SKM-1 (cell line): ENCODE data around the gene JMJD1C.
"Not testable (repeated sequence)": the region's sequence is repeated elsewhere in the genome, so short reads cannot be mapped to it uniquely, and the experiment has no call there.

ENCODE experiments used
- DNase-seq: peaks from one replicate; lab custom pipeline; 2025; ENCODE audit not compliant: unreplicated experiment; lab: John Stamatoyannopoulos, UW

The JMJD1C gene

DNA sequence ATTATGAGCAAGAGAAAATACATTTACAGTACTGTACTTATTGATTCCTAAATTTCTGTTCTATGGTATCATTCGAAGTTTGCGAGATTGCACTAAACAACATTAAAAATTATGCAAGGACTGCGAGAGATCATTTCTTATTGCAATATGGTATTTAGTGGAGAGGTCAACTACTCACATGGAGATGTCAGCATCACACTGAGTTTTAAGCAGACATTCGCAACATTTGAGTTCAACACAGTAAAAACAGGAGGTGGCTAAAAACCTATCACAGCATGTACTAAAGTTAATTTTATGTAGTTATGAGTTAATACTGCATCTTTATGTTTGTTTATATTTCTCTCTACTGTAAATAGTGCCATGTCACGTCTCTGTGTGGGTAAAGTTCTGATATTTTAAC is 53.5 kb downstream of the JMJD1C start:
- no peak for DNase-seq

DNA sequence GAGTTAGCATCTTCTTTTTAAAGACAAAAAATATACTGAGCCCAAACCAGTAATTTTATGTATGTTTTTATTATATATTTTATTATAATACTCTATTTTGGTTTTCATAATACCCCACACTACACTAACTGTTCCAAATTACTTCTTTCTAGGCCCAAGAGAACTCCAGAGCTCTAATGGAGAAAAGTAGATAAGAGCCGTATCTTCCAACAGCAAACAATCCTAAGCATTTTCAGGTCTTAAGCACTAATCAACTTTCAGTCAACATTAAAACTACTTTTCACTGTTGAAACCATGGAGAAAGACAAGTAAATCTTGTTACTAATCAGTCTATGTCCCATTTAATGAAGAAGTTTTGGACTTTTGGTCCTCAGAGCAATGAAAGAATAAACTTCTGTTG is 55.1 kb downstream of the JMJD1C start:
- DNase-seq: no peak

DNA sequence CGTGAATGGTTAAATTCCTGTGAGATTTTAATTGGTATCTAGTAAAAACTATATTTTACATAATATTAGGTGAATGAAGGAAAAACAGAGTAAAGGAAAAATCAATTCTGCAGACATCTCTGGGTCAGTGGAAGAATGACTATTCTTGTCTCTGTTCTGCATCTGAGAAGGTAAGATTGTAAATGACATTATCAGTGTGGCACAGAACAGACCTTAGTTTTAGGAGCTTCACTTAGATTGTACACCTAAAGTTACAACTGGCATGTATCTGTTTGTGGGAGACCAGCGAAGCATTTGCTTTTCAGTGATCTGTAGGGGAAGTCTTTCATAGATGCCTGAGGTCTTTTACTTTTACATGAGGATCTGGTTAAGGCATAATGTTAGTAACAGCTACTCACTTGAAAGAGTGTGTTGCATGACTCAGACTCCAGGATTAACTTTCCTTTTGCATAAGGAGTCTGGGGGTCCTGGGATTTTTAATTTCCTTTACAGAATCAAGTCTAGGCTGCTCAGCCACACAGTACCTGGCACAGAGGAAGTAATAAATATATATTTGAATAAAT is 56.2 kb downstream of the JMJD1C start:
- DNase-seq: no peak

DNA sequence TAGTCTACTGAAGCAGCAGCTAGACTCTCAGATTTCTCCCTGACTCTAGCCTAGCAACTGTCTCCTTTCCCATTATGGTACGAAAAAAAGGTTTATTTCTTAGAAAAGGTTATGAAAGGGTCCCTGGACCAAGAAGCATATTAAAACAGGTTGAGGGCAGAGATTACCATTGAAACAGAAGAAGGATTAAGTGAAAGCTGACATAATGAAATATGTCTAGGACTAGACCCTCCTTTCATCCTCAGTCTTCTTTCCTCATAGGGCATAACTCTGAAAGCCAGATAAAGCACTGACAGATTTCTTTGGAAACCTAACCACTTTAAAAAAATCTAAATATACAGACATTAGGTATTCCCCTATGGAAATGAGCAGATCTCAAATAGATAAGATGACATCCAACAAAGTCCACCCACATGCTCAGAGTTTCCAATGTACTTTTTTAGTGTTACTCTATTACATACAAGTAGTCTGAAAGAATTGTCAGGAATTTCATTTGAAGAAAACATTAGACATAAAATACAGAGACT is 58.6 kb downstream of the JMJD1C start:
- DNase-seq: no peak

DNA sequence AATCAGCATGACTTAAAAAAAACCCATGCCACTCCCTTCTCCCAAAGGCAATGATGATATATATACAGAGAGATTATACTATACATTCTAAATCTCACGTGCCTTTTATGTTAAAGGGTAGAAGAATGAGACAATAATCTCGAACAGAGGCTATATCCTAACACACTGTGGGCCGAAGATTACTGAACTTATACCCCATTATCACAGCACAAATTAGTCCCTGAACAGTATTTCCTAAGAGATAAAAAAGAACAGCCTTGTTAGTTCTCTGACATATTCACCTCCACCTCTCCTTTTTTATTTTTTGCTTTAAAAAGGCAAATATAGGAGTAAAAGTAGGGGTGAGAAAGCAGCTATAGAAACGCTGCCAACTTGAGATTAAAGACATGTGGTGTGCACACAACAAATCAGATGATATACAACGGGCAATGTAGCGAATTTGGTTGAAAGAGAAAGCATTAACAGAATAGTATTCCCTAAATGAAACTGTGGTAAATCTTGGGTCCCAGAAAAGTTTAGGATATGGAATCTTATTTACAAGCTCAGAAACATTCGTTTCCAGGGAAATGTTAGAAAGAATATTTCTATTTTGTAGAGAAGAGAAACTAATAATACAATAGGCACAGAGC is 69.5 kb downstream of the JMJD1C start:
- no peak for DNase-seq

DNA sequence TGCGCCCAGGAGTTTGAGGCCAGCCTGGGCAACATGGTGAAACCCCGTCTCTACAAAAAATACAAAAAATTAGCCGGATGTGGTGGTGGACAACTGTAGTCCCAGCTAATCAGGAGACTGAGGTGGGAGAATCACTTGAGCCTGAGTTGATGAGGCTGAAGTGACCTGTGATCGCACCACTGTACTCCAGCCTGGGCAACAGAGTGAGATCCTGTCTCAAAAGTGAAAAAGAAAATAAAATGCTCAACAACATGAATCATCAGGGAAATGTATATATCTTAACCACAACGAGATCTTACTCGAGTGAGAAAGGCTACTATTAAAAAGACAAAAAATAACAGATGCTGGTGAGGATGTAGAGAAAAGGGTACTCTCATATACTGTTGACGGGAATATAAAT is 72.7 kb downstream of the JMJD1C start:
- DNase-seq: no peak

DNA sequence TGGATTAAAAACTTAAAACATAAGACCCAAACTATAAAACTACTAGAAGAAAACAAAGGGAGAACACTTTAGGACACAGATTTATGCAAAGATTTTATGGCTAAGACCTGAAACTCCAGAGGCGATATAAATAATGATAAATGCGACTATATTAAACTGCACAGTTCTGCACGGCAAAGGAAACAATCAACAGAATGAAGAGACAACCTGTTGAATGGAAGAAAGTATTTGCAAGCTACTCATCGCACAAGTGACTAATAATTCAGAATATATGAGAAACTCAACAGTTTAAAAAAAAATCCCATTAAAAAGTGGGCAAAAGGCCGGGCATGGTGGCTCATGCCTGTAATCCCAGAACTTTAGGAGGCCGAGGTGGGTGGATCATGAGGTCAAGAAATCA is 73.6 kb downstream of the JMJD1C start:
- DNase-seq: no peak

DNA sequence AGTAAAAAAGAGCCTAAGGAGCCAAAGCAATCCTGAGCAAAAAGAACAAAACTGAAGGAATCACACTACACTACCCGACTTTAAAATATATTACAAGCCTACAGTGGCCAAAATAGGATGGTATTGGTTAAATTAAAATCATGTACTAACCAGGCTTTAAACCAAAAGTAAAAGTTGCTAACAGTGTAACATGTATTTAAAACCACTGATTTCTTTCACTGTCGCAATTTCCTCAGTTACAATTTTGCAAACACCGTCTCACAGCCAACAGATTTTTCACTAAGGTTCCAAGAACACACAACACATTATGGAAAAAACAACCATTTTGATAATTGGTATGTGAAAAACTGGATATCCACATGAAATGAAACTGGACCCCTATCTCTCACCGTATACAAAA is 74.0 kb downstream of the JMJD1C start:
- no peak for DNase-seq

DNA sequence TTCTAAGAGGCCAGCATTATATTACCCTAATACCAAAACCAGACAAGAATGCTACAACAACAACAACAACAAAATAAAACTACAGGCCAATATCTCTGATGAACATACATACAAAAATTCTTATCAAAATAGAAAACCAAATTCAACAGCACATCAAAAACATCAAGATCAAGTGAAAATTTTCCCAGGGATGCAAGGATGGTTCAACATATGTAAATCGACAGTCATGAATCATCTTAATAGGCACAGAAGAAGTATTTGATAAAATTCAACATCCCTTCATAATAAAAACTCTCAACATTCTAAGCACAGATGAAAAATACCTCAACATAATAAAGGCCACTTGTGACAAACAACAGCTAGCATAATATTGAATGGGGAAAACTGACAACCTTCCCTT is 75.3 kb downstream of the JMJD1C start:
- DNase-seq: no peak

DNA sequence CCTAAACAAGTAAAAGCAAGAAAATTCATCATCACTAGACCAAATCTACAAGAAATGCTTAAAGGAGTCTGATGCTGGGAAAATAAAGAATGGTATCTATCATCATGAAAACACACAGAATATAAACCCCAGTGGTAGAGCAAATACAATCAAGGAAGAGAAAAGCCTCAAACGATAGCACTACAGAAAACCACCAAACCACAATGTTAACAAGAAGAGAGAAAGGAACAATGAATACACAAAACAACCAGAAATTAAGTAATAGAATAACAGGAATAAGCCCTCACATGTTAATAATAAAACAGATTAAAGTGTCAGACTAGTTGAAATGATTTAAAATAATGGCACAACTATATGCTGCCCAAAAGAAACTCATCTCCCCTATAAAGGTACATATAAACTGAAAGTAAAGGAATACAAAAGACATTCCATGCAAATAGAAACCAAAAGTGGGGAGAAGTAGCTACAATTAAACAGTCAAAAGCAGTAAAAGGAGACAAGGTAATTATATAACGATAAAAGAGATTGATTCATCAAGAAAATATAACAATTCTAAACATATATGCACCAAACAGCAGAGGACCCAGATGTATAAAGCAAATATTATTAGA is 77.3 kb downstream of the JMJD1C start:
- no peak for DNase-seq

DNA sequence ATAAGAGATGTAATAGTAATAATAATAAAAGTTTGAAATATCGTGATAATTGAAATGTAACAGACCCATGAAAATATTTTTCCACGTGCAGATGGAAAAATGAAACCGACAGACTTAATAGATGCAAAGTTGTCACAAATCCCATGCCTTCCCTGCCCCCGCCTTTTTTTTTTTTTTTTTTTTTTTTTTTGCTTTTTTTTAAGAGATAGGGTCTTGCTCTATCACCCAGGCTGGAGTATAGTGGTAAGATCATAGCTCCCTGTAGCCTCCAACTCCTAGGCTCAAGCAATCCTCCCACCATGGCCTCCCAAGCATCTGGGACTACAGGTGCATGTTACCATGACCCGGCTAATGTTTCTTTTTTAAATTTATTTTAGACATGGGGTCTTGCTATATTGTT is 80.5 kb downstream of the JMJD1C start:
- no peak for DNase-seq

DNA sequence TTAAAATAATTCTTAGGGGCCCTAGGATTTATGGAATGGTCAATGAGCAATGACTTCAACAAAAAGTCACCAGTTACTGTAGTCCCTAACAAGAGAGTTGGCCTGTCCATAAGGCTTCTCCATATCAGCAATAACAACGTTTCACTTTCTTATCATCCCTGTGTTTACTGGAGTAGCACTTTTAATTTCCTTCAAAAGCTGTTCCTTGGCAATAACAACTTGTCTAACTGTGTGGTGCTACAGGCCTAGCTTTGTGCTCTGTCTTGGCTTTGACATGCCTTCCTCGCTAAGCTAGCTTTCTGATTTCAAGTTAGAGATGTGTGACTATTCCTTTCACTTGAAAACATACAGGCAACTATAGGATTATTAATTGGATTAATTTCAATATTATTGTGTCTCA is 81.1 kb downstream of the JMJD1C start:
- no peak for DNase-seq

DNA sequence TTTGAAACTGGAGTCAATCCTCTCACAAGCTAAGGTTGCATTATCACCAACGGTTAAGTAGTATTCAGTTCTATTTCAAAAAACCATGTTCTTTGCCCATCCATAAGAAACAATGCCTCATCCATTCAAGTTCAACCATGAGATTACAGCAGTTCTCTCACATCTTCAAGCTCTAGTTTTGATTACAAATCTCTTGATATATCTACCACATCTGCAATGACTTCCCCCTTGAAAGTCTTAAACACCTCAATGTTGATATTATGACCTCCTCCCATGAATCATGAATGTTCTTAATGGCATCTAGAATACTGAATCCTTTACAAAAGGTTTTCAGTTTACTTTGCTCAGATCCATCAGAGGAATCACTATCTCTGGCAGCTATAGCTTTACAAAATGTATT is 81.8 kb downstream of the JMJD1C start:
- no peak for DNase-seq

DNA sequence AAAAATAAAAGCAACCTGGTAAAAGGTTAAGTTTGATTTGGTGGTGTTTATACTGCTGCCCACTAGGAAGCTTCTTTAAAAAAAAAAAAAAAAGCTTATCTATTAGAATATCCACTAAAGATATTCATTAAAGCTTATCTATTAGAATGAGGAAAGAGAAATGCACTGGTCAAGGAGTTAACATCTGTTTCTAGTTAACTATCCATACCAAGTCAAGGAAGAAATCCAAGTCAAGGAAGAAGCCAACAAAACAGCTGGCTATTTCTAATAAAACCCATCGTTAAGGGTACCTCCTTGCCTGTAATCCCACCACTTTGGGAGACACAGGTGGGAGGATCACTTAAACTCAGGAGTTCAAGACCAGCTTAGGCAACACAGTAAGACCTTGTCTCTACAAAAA is 82.6 kb downstream of the JMJD1C start:
- DNase-seq: no peak

DNA sequence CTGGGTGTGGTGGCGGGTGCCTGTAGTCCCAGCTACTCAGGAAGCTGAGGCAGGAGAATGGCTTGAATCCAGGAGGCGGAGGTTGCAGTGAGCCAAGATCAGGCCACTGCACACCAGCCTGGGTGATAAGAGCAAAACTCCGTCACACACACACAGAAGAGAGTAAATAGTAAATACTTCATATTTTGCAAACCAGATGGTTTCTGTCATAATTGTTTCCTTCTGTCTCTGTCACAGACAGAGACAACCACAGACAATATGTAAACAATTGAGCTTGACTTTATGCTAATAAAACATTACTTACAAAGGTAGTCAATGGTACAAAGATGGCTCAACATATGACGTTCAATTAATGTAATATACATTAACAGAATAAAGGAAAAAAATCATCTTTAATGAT is 83.7 kb downstream of the JMJD1C start:
- no peak for DNase-seq

DNA sequence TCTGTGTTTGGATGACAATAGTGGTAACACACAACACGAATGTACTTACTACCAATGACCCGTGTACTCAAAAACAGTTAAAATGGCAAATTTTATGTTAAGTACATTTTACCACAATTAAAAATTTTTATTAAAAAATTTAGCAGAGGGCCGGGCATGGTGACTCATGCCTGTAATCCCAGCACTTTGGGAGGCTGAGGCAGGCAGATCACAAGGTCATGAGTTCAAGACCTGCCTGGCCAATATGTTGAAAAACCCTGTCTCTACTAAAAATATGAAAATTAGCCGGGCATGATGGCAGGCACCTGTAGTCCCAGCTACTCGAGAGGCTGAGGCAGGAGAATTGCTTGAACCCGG is 88.5 kb downstream of the JMJD1C start:
- DNase-seq: not testable (repeated sequence)

DNA sequence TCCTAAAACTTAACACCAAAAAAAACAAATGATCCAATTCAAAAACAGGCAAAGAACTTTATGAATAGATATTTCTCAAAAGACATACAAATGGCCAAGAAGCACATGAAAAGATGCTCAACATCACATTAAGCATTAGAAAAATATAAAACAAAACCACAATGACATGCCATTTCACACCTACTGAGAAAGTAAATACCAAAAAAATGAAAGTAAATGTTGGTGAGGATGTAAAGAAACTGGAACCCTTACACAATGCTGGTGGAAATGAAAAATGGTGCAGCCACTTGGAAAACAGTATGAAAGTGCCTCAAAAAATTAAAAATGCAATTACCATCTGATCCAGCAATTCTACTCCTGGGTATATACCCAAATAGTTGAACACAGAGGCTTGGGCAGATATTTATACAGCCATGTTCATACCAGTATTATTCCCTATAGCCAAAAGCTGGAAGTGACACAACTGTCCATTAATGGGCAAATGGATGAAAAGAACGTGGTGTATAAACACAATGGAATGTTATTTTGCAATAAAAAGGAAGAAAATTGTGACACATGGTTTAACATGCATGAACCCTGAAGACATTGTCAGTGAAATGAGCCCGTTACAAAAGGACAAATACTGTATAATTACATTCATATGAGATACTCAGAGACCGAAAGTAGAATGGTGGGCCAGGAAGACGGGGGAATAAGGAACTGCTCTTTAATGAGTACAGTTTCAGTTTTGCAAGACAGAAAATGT is 89.0 kb downstream of the JMJD1C start:
- no peak for DNase-seq

DNA sequence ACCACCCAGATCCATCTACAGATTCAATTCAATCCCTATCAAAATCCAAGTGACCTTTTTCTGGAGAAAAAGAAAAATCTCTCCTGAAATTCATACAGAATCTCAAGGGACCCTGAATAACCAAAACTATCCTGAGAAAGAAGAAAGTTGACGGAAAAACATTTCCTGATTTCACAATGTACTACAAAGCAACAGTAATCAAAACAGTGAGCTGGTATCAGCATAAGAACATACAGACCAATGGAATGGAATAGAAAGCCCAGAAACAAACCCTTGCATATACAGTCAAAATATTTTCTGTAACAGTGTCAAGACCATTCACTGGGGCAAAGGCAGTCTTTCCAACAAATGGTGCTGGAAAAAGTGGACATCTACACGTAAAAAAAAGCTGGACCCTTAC is 89.9 kb downstream of the JMJD1C start:
- DNase-seq: no peak

DNA sequence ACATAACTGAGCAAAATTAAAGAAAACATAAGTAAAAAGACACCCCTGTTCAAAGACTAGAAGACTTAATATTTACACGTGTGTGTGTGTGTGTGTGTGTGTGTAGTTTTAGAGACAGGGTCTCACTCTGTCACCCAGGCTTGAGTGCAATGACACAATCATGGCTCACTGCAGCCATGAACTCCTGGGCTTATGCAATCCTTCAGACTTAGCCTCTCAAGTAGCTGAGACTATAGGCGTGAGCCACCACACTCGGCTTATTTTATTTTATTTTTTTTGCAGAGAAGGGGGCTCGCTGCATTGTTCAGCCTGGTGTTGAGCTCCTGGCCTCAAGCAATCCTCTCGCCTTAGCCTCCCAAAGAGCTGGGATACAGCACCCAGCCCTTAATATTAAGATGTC is 90.3 kb downstream of the JMJD1C start:
- DNase-seq: no peak

DNA sequence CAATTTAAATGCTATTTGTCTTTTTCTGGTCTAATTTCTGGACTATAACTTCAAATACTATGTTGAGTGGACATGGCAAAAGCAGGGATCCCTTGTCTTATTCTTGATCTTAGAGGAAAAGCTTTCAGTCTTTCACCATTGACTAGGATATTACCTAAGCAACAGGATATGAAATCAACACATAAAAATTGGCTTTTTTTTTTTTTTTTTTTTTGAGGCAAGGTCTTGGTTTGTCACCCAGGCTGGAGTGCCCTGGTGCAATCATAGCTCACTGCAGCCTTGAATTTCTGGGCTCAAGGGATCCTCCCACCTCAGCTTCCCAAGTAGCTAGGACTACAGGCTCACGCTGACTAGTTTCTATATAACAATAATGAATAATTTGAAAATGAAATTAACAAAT is 90.8 kb downstream of the JMJD1C start:
- no peak for DNase-seq

DNA sequence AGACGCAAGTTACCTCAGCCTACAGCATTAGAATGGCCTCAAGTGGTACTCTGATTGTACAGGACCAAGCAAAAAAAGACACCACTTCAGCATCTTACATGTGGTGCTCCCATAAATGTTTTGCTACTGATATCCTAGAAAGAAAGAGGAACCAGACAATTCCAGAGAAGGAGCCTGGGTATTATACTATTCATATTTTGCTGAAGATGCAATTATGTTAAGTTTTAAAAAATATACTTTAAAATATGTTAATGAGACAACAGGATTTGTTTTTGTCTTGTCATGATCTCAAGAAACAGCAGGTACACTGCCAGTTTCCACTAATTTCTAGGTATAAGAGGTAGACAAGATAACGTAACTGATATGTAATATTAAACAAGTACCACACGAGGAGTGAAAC is 92.6 kb downstream of the JMJD1C start:
- DNase-seq: no peak

DNA sequence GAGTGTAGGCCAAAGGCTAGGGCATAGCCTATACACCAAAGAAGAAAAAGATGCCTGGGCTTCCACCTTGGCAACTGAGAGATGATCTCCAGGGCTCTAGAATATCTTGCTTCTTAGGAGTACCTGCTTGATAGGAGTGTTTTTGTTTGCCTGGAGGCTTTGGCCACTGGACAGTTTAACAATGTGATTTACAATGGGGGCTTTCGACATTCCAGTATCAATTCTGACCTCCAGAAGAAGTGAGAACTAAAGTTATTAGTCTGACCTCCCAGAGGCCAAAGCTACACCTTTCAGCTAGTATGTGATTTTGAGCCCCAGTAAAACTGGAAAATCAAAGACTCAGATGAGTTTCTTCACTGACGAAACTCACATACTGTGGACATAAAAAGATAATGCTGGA is 96.1 kb downstream of the JMJD1C start:
- no peak for DNase-seq
